ENCODE data around the gene UGT1A3.

DNA sequence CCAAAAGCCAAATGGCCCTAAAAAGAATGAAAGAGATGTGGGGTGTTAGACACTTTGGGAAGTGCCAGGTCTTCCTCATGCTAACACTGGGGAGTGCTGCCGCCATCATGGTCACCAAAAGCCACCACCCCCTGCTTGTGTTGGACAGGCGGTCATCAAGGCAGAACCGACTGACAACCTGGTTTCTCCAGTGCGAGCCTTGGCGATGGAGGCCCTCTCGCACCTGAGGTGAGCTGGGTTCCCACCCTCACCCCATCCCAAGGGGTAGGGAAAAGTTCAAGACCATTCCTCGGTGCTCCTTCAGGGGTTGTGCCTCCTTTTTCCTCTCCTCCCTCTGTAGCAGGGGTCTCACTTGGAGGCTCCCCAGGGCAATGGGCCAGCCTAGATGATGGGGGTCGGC is 82.9 kb downstream of the UGT1A3 start:
- TF ChIP-seq POLR2A (IDR thresholded peaks at IDR 0.05; ENCODE audit: low read depth, low read length) (no peak), TAF1 (IDR thresholded peaks at IDR 0.05; ENCODE audit: low read depth, low read length) (no peak)
